K562 (cell line): ENCODE data around the gene ARFGEF2. TPM values are rescaled to one million over a fixed set of nuclear protein-coding genes. Genes with fewer than 3 reads are reported as not detected.

Experiments used
- ATAC-seq: fragments of 200-7000 bp; cut with Tn5 transposase; 3 replicates; pipeline ENCODE4 v1.9.1; 2020; ENCODE audit warnings: moderate library complexity
- BruUV-seq: library from RNA; stranded (reverse); fragments of 400-500 nt; replicated peaks from 2 replicates; lab custom pipeline; 2021; lab: Mats Ljungman, UMichigan
- CTCF ChIA-PET: fragments of 300-600 bp; formaldehyde crosslinking; extraction: SDS; loops from one replicate; lab custom pipeline; 2021; ENCODE audit warnings: low intra/inter-chr PET ratio; lab: Yijun Ruan, JAX
- POLR2A ChIA-PET: fragments of 300-600, 350-650 bp; sonication (Branson Sonifier 250); formaldehyde crosslinking; extraction: SDS; loops from one replicate; lab custom pipeline; 2021; ENCODE audit warnings: antibody characterized with exemption, inconsistent platforms; lab: Yijun Ruan, JAX
- DNase-seq, 4 experiments: peaks; one replicate each; pipeline versions ENCODE4 v3.0.0 to v3.0.0-alpha.2; 2011 to 2018; ENCODE audit warnings: low spot score in 3 of 4, mixed read lengths in 3 of 4; ENCODE audit errors: extremely low read depth in 1 of 4
- FAIRE-seq: peaks from 2 replicates; lab custom pipeline; 2011; peaks lifted over from hg19 to GRCh38; lab: Jason Lieb, UNC
- H2AFZ ChIP-seq: 2 replicates; pipeline ENCODE4 v1.6.0; 2011; ENCODE audit warnings: low read depth, low read length, control low read depth, inconsistent platforms
- H3K27ac ChIP-seq: fragments of 200-600 bp; 3 replicates; pipeline ENCODE4 v1.8.0; 2011; ENCODE audit warnings: low read depth, mild to moderate bottlenecking, control low read depth, inconsistent platforms, low read length, moderate library complexity, mixed read lengths; ENCODE audit errors: extremely low read depth
- H3K27me3 ChIP-seq, 2 experiments: fragments of 300-600 bp in 1 of 2; 2 replicates in 1 of 2; 3 replicates in 1 of 2; pipeline versions ENCODE4 v1.6.0 to v1.8.0; 2011; ENCODE audit warnings: inconsistent platforms in 2 of 2, low read length in 2 of 2, mild to moderate bottlenecking in 1 of 2, mixed read lengths in 1 of 2, moderate library complexity in 1 of 2; ENCODE audit not compliant: control insufficient read depth in 2 of 2, insufficient read depth in 2 of 2
- H3K36me3 ChIP-seq: fragments of 300-600 bp; 3 replicates; pipeline ENCODE4 v1.8.0; 2011; ENCODE audit warnings: mild to moderate bottlenecking, low read length, inconsistent platforms; ENCODE audit not compliant: control insufficient read depth, insufficient read depth
- H3K4me1 ChIP-seq, 2 experiments: fragments of 200-600 bp in 1 of 2; replicated peaks in 1 of 2; 2 replicates in 1 of 2; 3 replicates in 1 of 2; pipeline versions ENCODE4 v1.5.1 to v1.8.0; 2011; ENCODE audit warnings: inconsistent platforms in 2 of 2, low read length in 2 of 2, mild to moderate bottlenecking in 1 of 2, mixed read lengths in 1 of 2, moderate library complexity in 1 of 2; ENCODE audit not compliant: control insufficient read depth in 2 of 2, insufficient read depth in 2 of 2
- H3K4me2 ChIP-seq: 2 replicates; pipeline ENCODE4 v1.6.1; 2011; ENCODE audit warnings: low read length, control low read depth, inconsistent platforms, mixed read lengths; ENCODE audit not compliant: insufficient read depth
- H3K4me3 ChIP-seq: fragments of 200-600 bp; sonication (generic), shearing (Covaris generic); 2 replicates; pipeline ENCODE4 v1.5.1; 2016; ENCODE audit warnings: control low read depth, inconsistent platforms
- H3K79me2 ChIP-seq: fragments of 200-600 bp; 3 replicates; pipeline ENCODE4 v1.8.0; 2011; ENCODE audit warnings: low read length, inconsistent platforms; ENCODE audit not compliant: control insufficient read depth, insufficient read depth
- H3K9ac ChIP-seq, 2 experiments: 2 replicates each; pipeline versions ENCODE4 v1.6.0 to v1.6.1; 2011; ENCODE audit warnings: low read depth in 2 of 2, low read length in 2 of 2, control low read depth in 1 of 2, inconsistent platforms in 1 of 2, mild to moderate bottlenecking in 1 of 2, mixed read lengths in 1 of 2; ENCODE audit not compliant: insufficient read depth in 1 of 2
- H3K9me1 ChIP-seq: one replicate; pipeline ENCODE4 v1.6.0; 2011; ENCODE audit warnings: inconsistent platforms, mild to moderate bottlenecking, low read length, moderate library complexity; ENCODE audit not compliant: control insufficient read depth, insufficient read depth
- H3K9me3 ChIP-seq: replicated peaks from 2 replicates; pipeline ENCODE4 v1.5.1; 2011; ENCODE audit warnings: low read depth, low read length, inconsistent platforms; ENCODE audit not compliant: control insufficient read depth, insufficient read depth
- H4K20me1 ChIP-seq: replicated peaks from 2 replicates; pipeline ENCODE4 v1.6.1; 2011; ENCODE audit warnings: low read length, inconsistent platforms, mixed read lengths; ENCODE audit not compliant: control insufficient read depth, insufficient read depth
- ADNP ChIP-seq: fragments of 200-800 bp; sonication (Bioruptor generic); IDR thresholded peaks from 2 replicates; pipeline ENCODE4 v1.6.1; 2016; ENCODE audit warnings: missing genetic modification characterization, missing compliant biosample characterization
- C11orf30 ChIP-seq: fragments of 450-650 bp; IDR thresholded peaks from 2 replicates; pipeline ENCODE4 v1.6.1; 2016; ENCODE audit warnings: low read depth, mild to moderate bottlenecking
- CBFA2T2 ChIP-seq: fragments of 450-650 bp; conservative IDR thresholded peaks from 2 replicates; pipeline ENCODE4 v1.6.1; 2017; ENCODE audit warnings: mild to moderate bottlenecking
- CBFA2T3 ChIP-seq: fragments of 450-650 bp; IDR thresholded peaks from 2 replicates; pipeline ENCODE4 v1.6.1; 2017
- CREB5 ChIP-seq: fragments of 250-450 bp; sonication (Bioruptor Pico); IDR thresholded peaks from 2 replicates; pipeline ENCODE4 v1.5.0; 2020; ENCODE audit warnings: mild to moderate bottlenecking
- GTF3C2 ChIP-seq: IDR thresholded peaks from 3 replicates; pipeline ENCODE4 v1.6.1; 2011; ENCODE audit warnings: borderline replicate concordance, mild to moderate bottlenecking, moderate library complexity; ENCODE audit not compliant: insufficient read length; ENCODE audit errors: extremely low read depth
- PHB2 ChIP-seq: fragments of 450-650 bp; IDR thresholded peaks from 2 replicates; pipeline ENCODE4 v1.6.1; 2017; ENCODE audit warnings: low read depth
- RBM39 ChIP-seq: fragments of 200-400 bp; formaldehyde crosslinking; optimal IDR thresholded peaks from 2 replicates; pipeline ENCODE3; 2018; ENCODE audit warnings: low read depth, low read length
- RHOXF2B ChIP-seq: fragments of 250-450 bp; sonication (Bioruptor Pico); conservative IDR thresholded peaks from 2 replicates; pipeline ENCODE4 v1.5.1; 2021
- SNRNP70 ChIP-seq: fragments of 200-400 bp; formaldehyde crosslinking; optimal IDR thresholded peaks from 2 replicates; pipeline ENCODE3; 2017; ENCODE audit warnings: low read depth, low read length
- TCF3 ChIP-seq: sonication (generic); formaldehyde crosslinking; IDR thresholded peaks from 2 replicates; pipeline ENCODE4 v1.4.0; 2020; ENCODE audit warnings: mild to moderate bottlenecking, missing genetic modification reagents
- ZNF507 ChIP-seq: conservative IDR thresholded peaks from 2 replicates; pipeline ENCODE4 v1.6.1; 2017; ENCODE audit warnings: missing genetic modification characterization, missing compliant biosample characterization
- ZZZ3 ChIP-seq: fragments of 450-650 bp; IDR thresholded peaks from 2 replicates; pipeline ENCODE4 v1.6.1; 2016; ENCODE audit warnings: antibody characterized with exemption, mild to moderate bottlenecking, moderate library complexity
- WGBS: fragments of 100-300 bp; shearing (Covaris generic); methylation state at CpG from one replicate; pipeline ENCODE4 v1.1.6; 2016; ENCODE audit warnings: low coverage, mixed read lengths; ENCODE audit not compliant: insufficient coverage; ENCODE audit errors: missing lambda C conversion rate; 5-methylcytosine and 5-hydroxymethylcytosine counted together
- in situ Hi-C: fragments of 300-500 bp; cut with MboI; formaldehyde crosslinking; loops from 4 replicates; pipeline ENCODE4 v1.15.0; 2018; ENCODE audit warnings: inconsistent platforms, mixed read lengths
- intact Hi-C: fragments of 100-400 bp; cut with micrococcal nuclease; formaldehyde crosslinking; loops from 2 replicates; pipeline ENCODE4 v1.14.2; 2022
- polyA plus RNA-seq, 8 experiments: library from polyadenylated mRNA; depleted of rRNA in 4 of 8; stranded (reverse) in 5 of 8; unstranded in 3 of 8; fragments of >200 nt; fragmentation: Nextera tagmentation in 2 of 8; fragmentation: Illumina TruSeq in 1 of 8; extraction: Ambion mirVana in 2 of 8; extraction: Trizol in 1 of 8; gene quantifications; 2 replicates each; pipeline versions ENCODE4 v1.2.1 to v1.2.3, GENCODE V29; 2011 to 2014; ENCODE audit warnings: inconsistent platforms in 1 of 8, missing spikeins in 1 of 8
- total RNA-seq, 7 experiments: library from RNA; depleted of rRNA in 6 of 7; stranded (reverse); fragments of >200 nt in 6 of 7; fragmentation: Illumina TruSeq in 2 of 7; extraction: Trizol in 2 of 7; gene quantifications; 2 replicates each; pipeline versions ENCODE4 v1.2.1 to v1.2.3, GENCODE V29; 2011 to 2021; ENCODE audit warnings: low replicate concordance in 1 of 7

The ARFGEF2 gene
- total and polyA plus RNA-seq, 9 of the 15 experiments (the other 6 are each of a cell fraction or from before 2014, with no cell fraction given), result 4.2 to 18.8 (median 13.7) TPM

- TF ChIP-seq CBFA2T2, result peak; percentile 24; the same call in 1 of the 2 replicates
- TF ChIP-seq CBFA2T3, result peak; percentile 62
- no peak for TF ChIP-seq PHB2
- TF ChIP-seq TCF3 (CRISPR knock-in tag), result peak; percentile 58
- no peak for TF ChIP-seq ZZZ3
- TF ChIP-seq C11orf30, result no peak
- DNase-seq (peak in 1 of 4 experiments; percentile 14), ATAC-seq (peak; percentile 38), FAIRE-seq (no peak)
- no TSS peak for BruUV-seq
- WGBS, result 45% methylated on average over 4 of the region's 4 CpGs
- Histone ChIP-seq H3K9me3 (no peaks in the 10 kb centered on the region), H3K4me3 (no peak overlapping the region), H3K9ac (peak overlapping the region in 1 of 2 experiments; percentile 42; a peak in 1 of 4 replicates), H4K20me1 (peaks cover 40% of the 10 kb centered on the region), H3K27ac (peak overlapping the region; percentile 27; the same call in 1 of the 3 replicates), H3K79me2 (peaks cover 99% of the 10 kb centered on the region), H2AFZ (no peak overlapping the region), H3K27me3 (no peaks in the 10 kb centered on the region), H3K4me1 (peaks cover 3 to 7% of the 10 kb centered on the region in 2 experiments; a peak in 2 of 5 replicates), H3K4me2 (no peak overlapping the region), H3K9me1 (no peaks in the 10 kb centered on the region), H3K36me3 (peaks cover 83% of the 10 kb centered on the region)
- in situ Hi-C loops (no loop called here), intact Hi-C loops (no loop called here)
- ChIA-PET POLR2A (interaction anchor here (3.9 kb wide), 1 partner anchor 8 kb away, joined by 32 read pairs; the partner anchor contains the start of gene CSE1L), CTCF (no interaction called here)
Measured at GRCh38 chr20:49054056-49054643, 132.6 kb downstream of the ARFGEF2 start.

GRCh38 chr20:49063279-49063678, 141.8 kb downstream of the ARFGEF2 start:
- BruUV-seq, result no TSS peak
- no peak overlapping the region for H2AFZ ChIP-seq
- no peak overlapping the region for H3K4me3 ChIP-seq
- 87% methylated on average over 3 of the region's 3 CpGs for whole genome bisulfite sequencing
- in situ Hi-C loops, result no loop called here
- no peak overlapping the region for H3K27ac ChIP-seq
- H3K4me1 ChIP-seq, result no peaks in the 10 kb centered on the region
- ATAC-seq, result no peak
- H3K36me3 ChIP-seq, result peaks cover 89% of the 10 kb centered on the region
- H3K9ac ChIP-seq, result no peak overlapping the region
- H3K9me1 ChIP-seq, result no peaks in the 10 kb centered on the region
- 0 out of 2 replicates have a peak, but pooled peaks cover 5% of the 10 kb centered on the region for H4K20me1 ChIP-seq
- ChIA-PET POLR2A (interaction anchor here (0.8 kb wide), 1 partner anchor 17 kb away, joined by 3 read pairs; the partner anchor contains the start of gene CSE1L), CTCF (no interaction called here)
- no peak for FAIRE-seq
- no peak for DNase-seq
- H3K4me2 ChIP-seq, result no peak overlapping the region
- no peaks in the 10 kb centered on the region for H3K9me3 ChIP-seq
- peaks cover 56% of the 10 kb centered on the region for H3K79me2 ChIP-seq
- intact Hi-C loops, result no loop called here
- H3K27me3 ChIP-seq, result no peaks in the 10 kb centered on the region
- no peak for TF ChIP-seq ZNF507 (tag)
- no peak for TF ChIP-seq CREB5 (CRISPR knock-in tag)
- no peak for TF ChIP-seq SNRNP70
- no peak for TF ChIP-seq GTF3C2
- TF ChIP-seq RHOXF2B, result no peak
- no peak for TF ChIP-seq ADNP (tag)
- TF ChIP-seq RBM39, result no peak
